Loucy (cell line): ENCODE results near the gene ASXL1.

ENCODE experiments used
- CTCF ChIP-seq: fragments of 200-600 bp; sonication (generic); conservative IDR thresholded peaks from 2 replicates; pipeline ENCODE4 v1.5.1; 2014; ENCODE audit warnings: mild to moderate bottlenecking, antibody characterized with exemption, low read length
- EZH2phosphoT487 ChIP-seq: fragments of 200-600 bp; IDR thresholded peaks from 2 replicates; pipeline ENCODE4 v1.6.1; 2018; ENCODE audit warnings: antibody characterized with exemption, mild to moderate bottlenecking, moderate library complexity, borderline replicate concordance

GRCh38 chr20:32357869-32358631 is at the start of gene ASXL1:
- TF ChIP-seq CTCF, result no peak
- no peak for TF ChIP-seq EZH2phosphoT487
